IPS DF 6.9 (cell line): ENCODE measurements around the gene PRPS1.
"Not testable (repeated sequence)": the region's sequence is repeated elsewhere in the genome, so short reads cannot be mapped to it uniquely, and the experiment has no call there.

Source experiments
- DNase-seq: peaks from one replicate; pipeline ENCODE4 v3.0.0-alpha.2; 2013; ENCODE audit warnings: low read depth, low spot score
- H3K27ac ChIP-seq: one replicate; pipeline ENCODE4 v1.5.1; 2013; ENCODE audit warnings: low read length, control low read depth
- H3K27me3 ChIP-seq: 2 replicates; pipeline ENCODE4 v1.6.1; 2013; ENCODE audit warnings: mild to moderate bottlenecking, low read length; ENCODE audit not compliant: control insufficient read depth, insufficient read depth
- H3K36me3 ChIP-seq: 2 replicates; pipeline ENCODE4 v1.6.1; 2013; ENCODE audit warnings: low read length; ENCODE audit not compliant: control insufficient read depth, insufficient read depth
- H3K4me1 ChIP-seq: 2 replicates; pipeline ENCODE4 v1.6.1; 2013; ENCODE audit warnings: low read length; ENCODE audit not compliant: control insufficient read depth, insufficient read depth
- H3K4me3 ChIP-seq: 2 replicates; pipeline ENCODE4 v1.5.1; 2013; ENCODE audit warnings: mild to moderate bottlenecking, low read length
- H3K9me3 ChIP-seq: 2 replicates; pipeline ENCODE4 v1.6.1; 2013; ENCODE audit warnings: low read length, inconsistent platforms; ENCODE audit not compliant: control insufficient read depth, insufficient read depth
- WGBS: extraction: QIAGEN DNeasy Blood & Tissue Kit; methylation state at CpG from one replicate; pipeline ENCODE4 v1.1.7; 2013; ENCODE audit warnings: mixed read lengths, missing lambda C conversion rate; ENCODE audit not compliant: insufficient read length, insufficient coverage; 5-methylcytosine and 5-hydroxymethylcytosine counted together

Gene PRPS1

DNA sequence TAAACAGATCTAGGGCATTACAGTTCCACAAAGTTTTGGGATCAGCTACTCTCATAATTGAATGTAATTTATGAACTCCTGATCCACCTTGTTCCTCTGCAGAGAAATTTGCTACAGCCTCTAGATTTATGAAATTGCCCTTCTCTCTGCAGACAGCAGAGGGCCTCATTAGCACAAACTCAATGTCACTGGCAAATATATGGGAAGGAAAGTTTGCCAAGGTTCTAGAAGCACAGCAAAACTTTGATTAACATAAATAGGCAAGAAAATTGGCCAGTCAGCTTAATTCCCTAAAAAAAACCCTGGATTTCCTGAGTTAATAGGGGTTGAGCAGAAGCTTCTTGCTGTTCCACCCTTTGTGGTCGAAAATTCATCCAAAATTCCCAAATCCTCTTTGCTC, 31.5 kb downstream of the PRPS1 start:
- no peaks in the 10 kb centered on the region for H3K27me3 ChIP-seq

DNA sequence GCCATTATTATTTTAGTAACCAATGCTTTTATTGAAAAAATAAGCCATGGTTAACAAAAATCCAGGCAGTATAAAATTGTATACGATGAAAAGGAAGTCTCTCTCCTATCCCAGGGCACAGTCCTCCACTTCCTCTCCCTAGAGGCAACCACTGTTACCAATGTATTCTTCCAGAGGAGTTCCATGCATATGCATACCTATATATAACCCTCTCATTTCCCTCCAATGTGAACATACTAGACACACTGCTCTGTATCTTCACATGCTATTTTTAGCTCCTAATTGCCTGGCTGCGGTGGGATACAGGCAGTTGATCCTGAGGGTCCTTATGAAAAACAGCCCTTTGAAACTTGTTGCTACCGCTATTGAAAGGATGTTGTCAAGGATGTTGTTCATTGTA, 33.8 kb downstream of the PRPS1 start:
- Histone ChIP-seq H3K27me3 (no peaks in the 10 kb centered on the region), H3K36me3 (no peaks in the 10 kb centered on the region), H3K27ac (no peak overlapping the region), H3K9me3 (no peaks in the 10 kb centered on the region), H3K4me3 (no peak overlapping the region), H3K4me1 (no peaks in the 10 kb centered on the region)
- DNase-seq, result no peak
- WGBS, result no CpG with 5 or more reads among the region's 3 CpGs

More for the DNA sequence above, 31.5 kb downstream of the PRPS1 start:
- H3K4me3 ChIP-seq, result no peak overlapping the region
- no peaks in the 10 kb centered on the region for H3K9me3 ChIP-seq
- WGBS, result no CpG with 5 or more reads among the region's 1 CpG
- H3K4me1 ChIP-seq, result no peaks in the 10 kb centered on the region
- H3K36me3 ChIP-seq, result no peaks in the 10 kb centered on the region
- no peak for DNase-seq
- H3K27ac ChIP-seq, result no peak overlapping the region

DNA sequence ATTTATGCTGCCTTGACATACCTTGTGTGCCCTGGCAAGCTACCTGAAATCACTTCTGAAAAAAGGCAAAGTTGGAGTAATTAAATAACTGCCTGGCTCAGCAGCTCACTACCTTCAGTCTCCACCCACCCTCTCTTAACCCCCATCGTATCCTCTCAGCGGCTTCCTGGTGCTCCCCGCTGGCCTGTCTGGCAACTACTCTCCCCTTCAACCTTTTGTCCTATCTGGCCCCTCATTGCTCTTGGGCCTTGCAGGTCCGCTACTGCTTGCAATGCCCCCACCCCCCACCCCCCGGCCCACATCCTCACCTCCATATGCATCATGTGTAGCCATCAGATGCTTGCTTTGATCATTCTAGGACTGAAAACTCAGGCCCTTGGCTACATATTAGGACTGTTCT, 34.5 kb downstream of the PRPS1 start:
- H3K9me3 ChIP-seq, result no peaks in the 10 kb centered on the region
- no peak overlapping the region for H3K27ac ChIP-seq
- no peaks in the 10 kb centered on the region for H3K4me1 ChIP-seq
- H3K36me3 ChIP-seq, result no peaks in the 10 kb centered on the region
- WGBS, result no CpG with 5 or more reads among the region's 5 CpGs
- no peak overlapping the region for H3K4me3 ChIP-seq
- H3K27me3 ChIP-seq, result no peaks in the 10 kb centered on the region
- DNase-seq, result no peak

DNA sequence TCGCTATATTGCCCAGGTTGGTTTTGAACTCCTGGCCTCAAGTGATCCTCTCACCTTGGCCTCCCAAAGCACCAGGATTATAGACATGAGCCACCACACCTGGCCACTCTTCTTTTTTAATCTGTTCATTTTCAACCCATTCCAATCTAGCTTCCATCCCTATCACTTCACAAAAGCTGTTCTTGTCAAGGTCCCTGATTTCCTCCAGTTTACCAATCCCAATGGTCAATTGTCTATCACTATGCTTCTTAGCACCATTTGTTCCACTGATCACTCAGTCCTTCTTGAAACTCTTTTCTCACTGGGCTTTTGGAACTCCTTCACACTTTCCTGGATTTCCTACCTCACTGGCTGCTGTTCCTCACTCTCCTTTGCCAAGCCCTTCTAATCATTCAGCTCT, 38.6 kb downstream of the PRPS1 start:
- Histone ChIP-seq H3K36me3 (no peaks in the 10 kb centered on the region), H3K4me1 (no peaks in the 10 kb centered on the region), H3K27me3 (no peaks in the 10 kb centered on the region), H3K27ac (no peak overlapping the region), H3K4me3 (no peak overlapping the region), H3K9me3 (no peaks in the 10 kb centered on the region)
- no CpG with 5 or more reads among the region's 1 CpG for WGBS
- DNase-seq, result no peak

DNA sequence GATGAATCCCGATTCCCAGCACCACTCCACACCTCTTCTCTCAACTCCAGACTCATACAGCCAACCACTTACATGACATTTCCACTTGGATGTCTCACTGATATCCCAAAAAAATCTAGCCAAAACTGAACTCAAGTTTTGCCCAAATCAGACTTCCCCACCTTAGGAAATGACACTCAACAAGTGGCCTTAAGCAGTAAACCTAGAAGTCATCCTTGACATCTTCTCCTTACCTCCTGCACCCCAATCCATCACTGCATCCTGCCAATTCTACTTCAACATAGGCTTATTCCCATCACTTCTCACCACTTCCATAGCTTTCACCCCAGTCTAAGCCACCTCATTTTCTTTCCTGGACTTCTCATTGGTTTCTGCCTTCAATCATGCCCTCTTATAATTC, 39.1 kb downstream of the PRPS1 start:
- Histone ChIP-seq H3K4me3 (no peak overlapping the region), H3K9me3 (no peaks in the 10 kb centered on the region), H3K36me3 (no peaks in the 10 kb centered on the region), H3K27ac (no peak overlapping the region), H3K27me3 (no peaks in the 10 kb centered on the region), H3K4me1 (no peaks in the 10 kb centered on the region)
- DNase-seq, result no peak
- WGBS, result no CpG with 5 or more reads among the region's 1 CpG

DNA sequence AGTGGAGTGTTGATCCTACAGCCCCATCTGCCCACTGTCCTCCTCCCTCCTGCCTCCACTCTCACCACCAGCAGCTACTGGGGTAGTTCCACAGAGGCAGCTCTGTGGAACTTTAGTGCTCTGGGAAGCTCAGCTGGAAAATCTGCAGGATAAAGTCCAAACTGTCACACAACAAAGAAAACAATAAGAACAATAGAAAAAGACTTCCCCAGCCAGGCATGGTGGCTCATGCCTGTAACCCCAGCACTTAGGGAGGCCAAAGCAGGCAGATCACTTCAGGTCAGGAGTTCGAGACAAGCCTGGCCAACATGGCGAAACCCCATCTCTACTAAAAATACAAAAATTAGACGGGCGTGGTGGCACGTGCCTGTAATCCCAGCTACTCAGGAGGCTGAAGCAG, 40.4 kb downstream of the PRPS1 start:
- DNase-seq, H3K36me3 ChIP-seq, H3K4me1 ChIP-seq, H3K27ac ChIP-seq, H3K27me3 ChIP-seq, H3K9me3 ChIP-seq, H3K4me3 ChIP-seq: not testable (repeated sequence)
- no CpG with 5 or more reads among the region's 5 CpGs for WGBS

DNA sequence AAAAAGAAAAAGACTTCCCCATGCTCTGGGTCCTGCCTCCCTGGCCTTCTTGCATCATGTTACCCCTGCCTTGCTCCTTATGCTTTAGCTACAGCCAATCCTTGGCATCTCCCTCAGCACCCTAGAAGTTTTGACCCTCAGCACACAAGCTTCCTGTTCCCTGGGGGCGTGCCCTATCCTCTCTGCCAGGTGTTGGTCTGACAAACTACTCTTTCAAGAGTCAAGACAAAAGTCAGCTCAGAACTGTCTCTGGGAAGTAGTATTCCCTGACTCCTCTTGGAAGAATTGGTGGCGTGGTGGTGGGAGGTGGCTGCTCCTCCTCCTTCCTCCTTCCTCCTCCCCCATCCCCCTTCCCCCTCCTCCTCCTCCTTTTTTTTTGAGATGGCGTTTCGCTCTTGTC, 41.0 kb downstream of the PRPS1 start:
- Histone ChIP-seq H3K27ac (no peak overlapping the region), H3K36me3 (no peaks in the 10 kb centered on the region), H3K27me3 (no peaks in the 10 kb centered on the region), H3K4me3 (no peak overlapping the region), H3K4me1 (no peaks in the 10 kb centered on the region), H3K9me3 (no peaks in the 10 kb centered on the region)
- WGBS, result no CpG with 5 or more reads among the region's 4 CpGs
- no peak for DNase-seq

DNA sequence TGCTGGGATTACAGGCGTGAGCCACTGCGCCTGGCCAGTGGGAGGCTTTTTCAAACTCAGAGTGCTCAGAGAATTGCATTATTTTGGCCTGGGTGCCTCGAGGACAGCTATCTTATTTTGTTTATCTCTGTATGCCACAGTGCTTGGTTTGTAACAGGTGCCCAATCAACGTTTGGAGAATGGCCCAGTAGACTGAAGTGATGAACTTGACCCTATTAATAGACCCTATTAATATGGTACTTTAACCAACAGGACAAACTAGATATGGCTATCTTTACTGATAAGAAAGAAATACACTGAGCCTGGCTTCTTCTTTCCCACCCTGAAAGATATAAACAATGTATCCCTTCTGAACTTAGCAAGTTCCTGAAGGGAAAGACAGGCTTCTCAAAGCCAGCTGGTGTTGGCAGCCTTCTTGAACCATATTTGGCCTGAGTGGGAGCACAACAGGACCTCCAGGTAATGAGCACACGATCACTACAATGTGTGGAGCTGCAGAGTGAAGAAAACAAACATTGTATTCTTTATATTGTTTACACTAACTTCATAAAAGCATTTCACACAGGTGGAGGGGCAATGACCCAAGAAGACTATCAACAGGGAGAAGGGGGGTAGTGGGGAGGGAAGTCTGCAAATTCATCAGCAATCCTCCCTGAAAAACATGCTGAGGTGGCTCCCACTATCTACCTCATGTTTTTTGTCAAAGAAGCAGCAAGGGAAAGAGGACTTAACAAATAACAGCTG, 41.7 kb downstream of the PRPS1 start:
- no peak overlapping the region for H3K4me3 ChIP-seq
- no peaks in the 10 kb centered on the region for H3K9me3 ChIP-seq
- no peaks in the 10 kb centered on the region for H3K36me3 ChIP-seq
- no CpG with 5 or more reads among the region's 5 CpGs for WGBS
- DNase-seq, result no peak
- no peaks in the 10 kb centered on the region for H3K4me1 ChIP-seq
- H3K27me3 ChIP-seq, result no peaks in the 10 kb centered on the region
- no peak overlapping the region for H3K27ac ChIP-seq

DNA sequence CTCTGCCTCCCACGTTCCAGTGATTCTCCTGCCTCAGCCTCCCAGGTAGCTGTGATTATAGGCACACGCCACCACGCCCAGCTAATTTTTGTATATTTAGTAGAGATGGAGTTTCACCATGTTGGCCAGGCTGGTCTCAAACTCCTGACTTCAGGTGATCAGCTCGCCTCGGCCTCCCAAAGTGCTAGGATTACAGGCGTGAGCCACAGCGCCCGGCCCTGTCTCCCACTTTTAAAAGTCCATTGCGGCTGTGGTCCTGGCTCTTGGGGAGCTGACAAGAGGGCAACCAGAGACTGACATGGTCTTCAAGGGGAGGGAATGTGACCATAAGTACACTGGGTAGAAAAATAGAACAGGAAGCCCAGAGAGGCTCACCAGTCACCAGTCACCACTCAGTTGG, 42.9 kb downstream of the PRPS1 start:
- not testable (repeated sequence) for H3K27ac ChIP-seq, H3K36me3 ChIP-seq, H3K4me3 ChIP-seq, H3K4me1 ChIP-seq, H3K27me3 ChIP-seq, DNase-seq, H3K9me3 ChIP-seq
- no CpG with 5 or more reads among the region's 9 CpGs for WGBS

DNA sequence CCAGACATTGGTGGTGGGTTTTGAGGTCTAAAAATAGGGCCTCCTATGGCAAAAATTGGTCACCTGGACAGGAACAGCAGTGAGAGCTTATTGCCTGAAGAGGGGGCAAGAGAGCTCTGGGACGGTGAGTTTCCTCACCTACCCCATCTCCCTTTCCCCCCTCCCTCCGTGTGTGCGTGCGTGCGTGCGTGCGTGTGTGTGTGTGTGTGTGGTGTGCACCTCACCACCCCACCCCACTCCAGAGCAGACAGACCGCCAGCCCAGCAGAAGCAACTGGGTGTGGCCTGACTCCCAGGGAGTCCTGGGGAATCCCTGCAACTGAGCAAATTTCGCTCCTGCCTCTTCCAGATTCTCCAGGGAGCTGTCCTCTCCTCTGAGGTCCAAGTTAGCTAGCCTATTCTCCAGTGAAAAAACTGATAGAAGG, 44.7 kb downstream of the PRPS1 start:
- no CpG with 5 or more reads among the region's 9 CpGs for WGBS
- Histone ChIP-seq H3K27ac (no peak overlapping the region), H3K4me3 (no peak overlapping the region), H3K36me3 (no peaks in the 10 kb centered on the region), H3K4me1 (no peaks in the 10 kb centered on the region), H3K9me3 (no peaks in the 10 kb centered on the region), H3K27me3 (no peaks in the 10 kb centered on the region)
- no peak for DNase-seq

DNA sequence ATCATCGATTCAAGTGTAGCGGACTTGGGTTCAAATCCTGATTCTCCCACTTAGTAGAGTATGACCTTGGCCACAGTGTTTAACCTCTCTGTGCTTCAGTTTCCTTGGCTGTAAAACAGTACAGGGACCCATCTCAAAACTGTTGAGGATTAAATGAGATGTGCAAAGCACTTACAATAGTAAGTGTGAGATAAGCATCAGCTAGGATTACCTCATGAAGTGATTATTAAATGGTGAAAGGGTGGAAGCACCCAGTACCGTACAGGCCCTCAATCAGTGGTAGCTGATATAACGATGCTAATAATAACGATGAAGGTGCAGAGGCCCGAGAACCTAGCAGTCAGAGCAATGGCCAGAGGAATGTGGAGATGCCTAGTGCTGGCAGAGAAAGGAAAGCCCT, 45.1 kb downstream of the PRPS1 start:
- DNase-seq, result no peak
- Histone ChIP-seq H3K4me1 (no peaks in the 10 kb centered on the region), H3K27me3 (no peaks in the 10 kb centered on the region), H3K27ac (no peak overlapping the region), H3K9me3 (no peaks in the 10 kb centered on the region), H3K36me3 (no peaks in the 10 kb centered on the region), H3K4me3 (no peak overlapping the region)
- no CpG with 5 or more reads among the region's 6 CpGs for WGBS
